UCSD-AML1 (cell line): ENCODE measurements around the gene SNRNP48.

ENCODE experiments used
- DNase-seq: peaks from one replicate; lab custom pipeline; 2025; ENCODE audit not compliant: unreplicated experiment; lab: John Stamatoyannopoulos, UW

The SNRNP48 gene

GRCh38 chr6:7640607-7641577 lies 50.9 kb downstream of the SNRNP48 start:
- DNase-seq = no peak

- DNase-seq = no peak
Measured at GRCh38 chr6:7642791-7643190, 52.8 kb downstream of the SNRNP48 start.

- no peak for DNase-seq
Measured at GRCh38 chr6:7644417-7644816, 54.4 kb downstream of the SNRNP48 start.

GRCh38 chr6:7646394-7646793 lies 56.4 kb downstream of the SNRNP48 start:
- no peak for DNase-seq

- DNase-seq = no peak
Measured at GRCh38 chr6:7647504-7647903, 57.5 kb downstream of the SNRNP48 start.

- DNase-seq = no peak
Measured at GRCh38 chr6:7649037-7649810, 59.2 kb downstream of the SNRNP48 start.

GRCh38 chr6:7650878-7651277 lies 60.9 kb downstream of the SNRNP48 start:
- DNase-seq = no peak

- no peak for DNase-seq
Measured at GRCh38 chr6:7652957-7653356, 63.0 kb downstream of the SNRNP48 start.

GRCh38 chr6:7656355-7656754 lies 66.4 kb downstream of the SNRNP48 start:
- no peak for DNase-seq

GRCh38 chr6:7658543-7658942 lies 68.5 kb downstream of the SNRNP48 start:
- no peak for DNase-seq

- DNase-seq = no peak
Measured at GRCh38 chr6:7661364-7661763, 71.4 kb downstream of the SNRNP48 start.
